ENCODE data around the gene STARD9. TPM values are rescaled to one million over a fixed set of nuclear protein-coding genes. Genes with fewer than 3 reads are reported as not detected.

Gene STARD9
- total and polyA plus RNA-seq, 10 of the 15 experiments (the other 5 are each of a cell fraction or from before 2014, with no cell fraction given) = 0.58 to 11.5 (median 6.1) TPM

GRCh38 chr15:42621996-42622925 is 46.9 kb downstream of the STARD9 start:
- ChIA-PET RAD21 (ENCODE audit: unreplicated experiment) (interaction anchor here (1.3 kb wide), 1 partner anchor 118 kb away, joined by 4 read pairs; no protein-coding TSS in a partner anchor), CTCF (interaction anchor here (0.6 to 1.5 kb wide), 5 partner anchors 9 to 111 kb away, joined by 3 to 7 read pairs (median 3); no protein-coding TSS in a partner anchor), SMC1A (ENCODE audit: uncharacterized antibody, unreplicated experiment) (interaction anchor here (1.0 to 1.4 kb wide), 7 partner anchors 9 to 25 kb away, joined by 3 to 6 read pairs (median 3); no protein-coding TSS in a partner anchor), POLR2A (interaction anchor here (0.5 kb wide), 1 partner anchor 1209 kb away, joined by 4 read pairs; no protein-coding TSS in a partner anchor)
- Histone ChIP-seq H3K4me3 (no peak overlapping the region), H3K9me3 (replicated peaks; ENCODE audit: control insufficient read depth, insufficient read depth, low read length) (no peaks in the 10 kb centered on the region), H3K9ac (ENCODE audit: control insufficient read depth, insufficient read depth, low read length) (no peak overlapping the region), H2AFZ (ENCODE audit: control insufficient read depth, low read depth, low read length) (no peak overlapping the region), H4K20me1 (ENCODE audit: control insufficient read depth, insufficient read depth) (no peaks in the 10 kb centered on the region), H3K79me2 (ENCODE audit: control insufficient read depth, insufficient read depth, low read length) (no peaks in the 10 kb centered on the region), H3K4me2 (ENCODE audit: control insufficient read depth, insufficient read depth) (no peak overlapping the region), H3K36me3 (ENCODE audit: control insufficient read depth in 2 of 2, insufficient read depth in 2 of 2, low read length in 1 of 2) (no peaks in the 10 kb centered on the region; a peak in 1 of 4 replicates), H3K27me3 (replicated peaks in 1 of 2; ENCODE audit: control insufficient read depth in 2 of 2, insufficient read depth in 2 of 2, low read length in 1 of 2) (no peaks in the 10 kb centered on the region), H3K4me1 (ENCODE audit: control insufficient read depth, insufficient read depth, low read length) (peaks cover 8% of the 10 kb centered on the region), H3K27ac (ENCODE audit: control insufficient read depth, insufficient read depth) (no peak overlapping the region)
- intact Hi-C loops (cut with micrococcal nuclease; ENCODE audit: unreplicated experiment) = no loop called here
- in situ Hi-C loops (cut with MboI) = no loop called here
- DNase-seq (ENCODE audit: low read depth, low spot score) (no peak), ATAC-seq (no peak), FAIRE-seq (no peak)
- 95% methylated on average over 6 of the region's 6 CpGs for WGBS (ENCODE audit: insufficient coverage, insufficient replicate concordance, low lambda C conversion rate, missing lambda C conversion rate)
- BruUV-seq (replicated peaks) = no TSS peak
- TF ChIP-seq CUX1 (IDR thresholded peaks at IDR 0.05; ENCODE audit: insufficient replicate concordance, low read depth, low read length) = no peak
- TF ChIP-seq NFXL1 (IDR thresholded peaks at IDR 0.05; ENCODE audit: borderline replicate concordance) = no peak
- no peak for TF ChIP-seq SP1 (IDR thresholded peaks at IDR 0.05; ENCODE audit: low read depth, low read length)
- no peak for TF ChIP-seq HDAC6 (IDR thresholded peaks at IDR 0.05; ENCODE audit: unreplicated experiment)
- no peak for TF ChIP-seq TARDBP (IDR thresholded peaks at IDR 0.05; ENCODE audit: borderline replicate concordance)
- no peak for TF ChIP-seq CREM (IDR thresholded peaks at IDR 0.05; ENCODE audit: low read depth)
- TF ChIP-seq SUZ12 (IDR thresholded peaks at IDR 0.05; ENCODE audit: unreplicated experiment) = no peak
- no peak for TF ChIP-seq CREB1 (IDR thresholded peaks at IDR 0.05; ENCODE audit: low read depth)

Measured in GM12878 (cell line).